ENCODE data around the gene SRRM1. TPM values are rescaled to one million over a fixed set of nuclear protein-coding genes. Genes with fewer than 3 reads are reported as not detected.

Gene SRRM1
- total and polyA plus RNA-seq, 9 of the 15 experiments (the other 6 are each of a cell fraction or from before 2014, with no cell fraction given), result 54.5 to 268 (median 115) TPM

DNA sequence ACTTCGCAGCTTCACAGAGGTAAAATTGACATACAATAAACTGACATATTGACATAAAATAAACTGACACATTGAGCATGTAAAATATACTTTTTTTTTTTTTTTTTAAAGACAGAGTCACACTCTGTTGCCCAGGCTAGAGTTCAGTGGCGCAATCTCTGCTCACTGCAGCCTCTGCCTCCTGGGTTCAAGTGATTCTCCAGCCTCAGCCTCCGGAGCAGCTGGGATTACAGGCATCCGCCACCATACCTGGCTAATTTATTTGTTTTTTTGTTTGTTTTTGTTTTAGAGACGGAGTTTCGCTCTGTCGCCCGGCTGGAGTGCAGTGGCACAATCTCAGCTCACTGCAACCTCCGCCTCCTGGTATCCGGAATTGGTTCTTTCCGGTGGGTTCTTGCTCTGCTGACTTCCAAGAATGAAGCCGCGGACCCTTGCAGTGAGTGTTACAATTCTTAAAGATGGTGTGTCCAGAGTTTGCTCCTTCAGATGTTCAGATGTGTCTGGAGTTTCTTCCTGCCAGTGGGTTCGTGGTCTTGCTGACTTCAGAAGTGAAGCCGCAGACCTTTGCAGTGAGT, 53.7 kb downstream of the SRRM1 start:
- Histone ChIP-seq H3K9me1 (ENCODE audit: control insufficient read depth, insufficient read depth, low read length) (no peaks in the 10 kb centered on the region), H3K27me3 (ENCODE audit: control insufficient read depth in 2 of 2, insufficient read depth in 2 of 2, low read length in 2 of 2) (no peaks in the 10 kb centered on the region), H3K27ac (ENCODE audit: extremely low read depth, low read depth, low read length) (no peak overlapping the region), H2AFZ (ENCODE audit: low read depth, low read length) (no peak overlapping the region), H3K9ac (ENCODE audit: insufficient read depth in 1 of 2, low read depth in 2 of 2, low read length in 2 of 2) (no peak overlapping the region), H3K4me1 (replicated peaks in 1 of 2; ENCODE audit: control insufficient read depth in 2 of 2, insufficient read depth in 2 of 2, low read length in 2 of 2) (peaks cover 16 to 26% of the 10 kb centered on the region in 2 experiments), H3K9me3 (replicated peaks; ENCODE audit: control insufficient read depth, insufficient read depth, low read depth, low read length) (no peaks in the 10 kb centered on the region), H3K4me3 (no peak overlapping the region), H3K79me2 (ENCODE audit: control insufficient read depth, insufficient read depth, low read length) (no peaks in the 10 kb centered on the region), H4K20me1 (replicated peaks; ENCODE audit: control insufficient read depth, insufficient read depth, low read length) (no peaks in the 10 kb centered on the region), H3K36me3 (ENCODE audit: control insufficient read depth, insufficient read depth, low read length) (no peaks in the 10 kb centered on the region), H3K4me2 (ENCODE audit: insufficient read depth, low read length) (no peak overlapping the region)
- CTCF ChIA-PET (ENCODE audit: low intra/inter-chr PET ratio), result no interaction called here
- 91% methylated on average over 15 of the region's 15 CpGs for WGBS (ENCODE audit: insufficient coverage, low coverage, missing lambda C conversion rate)
- intact Hi-C loops (cut with micrococcal nuclease) (no loop called here), in situ Hi-C loops (cut with MboI) (no loop called here)
- FAIRE-seq (no peak), DNase-seq (ENCODE audit: extremely low read depth in 1 of 4, low spot score in 3 of 4) (no peak), ATAC-seq (no peak)
- POLR2A ChIA-PET, result interaction anchor here (1.0 to 2.7 kb wide), 4 partner anchors 9 to 107 kb away, joined by 3 to 14 read pairs (median 6); no protein-coding TSS in a partner anchor
- TF ChIP-seq, protein P1, sequence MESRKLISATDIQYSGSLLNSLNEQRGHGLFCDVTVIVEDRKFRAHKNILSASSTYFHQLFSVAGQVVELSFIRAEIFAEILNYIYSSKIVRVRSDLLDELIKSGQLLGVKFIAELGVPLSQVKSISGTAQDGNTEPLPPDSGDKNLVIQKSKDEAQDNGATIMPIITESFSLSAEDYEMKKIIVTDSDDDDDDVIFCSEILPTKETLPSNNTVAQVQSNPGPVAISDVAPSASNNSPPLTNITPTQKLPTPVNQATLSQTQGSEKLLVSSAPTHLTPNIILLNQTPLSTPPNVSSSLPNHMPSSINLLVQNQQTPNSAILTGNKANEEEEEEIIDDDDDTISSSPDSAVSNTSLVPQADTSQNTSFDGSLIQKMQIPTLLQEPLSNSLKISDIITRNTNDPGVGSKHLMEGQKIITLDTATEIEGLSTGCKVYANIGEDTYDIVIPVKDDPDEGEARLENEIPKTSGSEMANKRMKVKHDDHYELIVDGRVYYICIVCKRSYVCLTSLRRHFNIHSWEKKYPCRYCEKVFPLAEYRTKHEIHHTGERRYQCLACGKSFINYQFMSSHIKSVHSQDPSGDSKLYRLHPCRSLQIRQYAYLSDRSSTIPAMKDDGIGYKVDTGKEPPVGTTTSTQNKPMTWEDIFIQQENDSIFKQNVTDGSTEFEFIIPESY (CRISPR knock-in tag; IDR thresholded peaks at IDR 0.05), result peak; percentile 7; the same call in 1 of the 2 replicates
- TF ChIP-seq, protein P2, sequence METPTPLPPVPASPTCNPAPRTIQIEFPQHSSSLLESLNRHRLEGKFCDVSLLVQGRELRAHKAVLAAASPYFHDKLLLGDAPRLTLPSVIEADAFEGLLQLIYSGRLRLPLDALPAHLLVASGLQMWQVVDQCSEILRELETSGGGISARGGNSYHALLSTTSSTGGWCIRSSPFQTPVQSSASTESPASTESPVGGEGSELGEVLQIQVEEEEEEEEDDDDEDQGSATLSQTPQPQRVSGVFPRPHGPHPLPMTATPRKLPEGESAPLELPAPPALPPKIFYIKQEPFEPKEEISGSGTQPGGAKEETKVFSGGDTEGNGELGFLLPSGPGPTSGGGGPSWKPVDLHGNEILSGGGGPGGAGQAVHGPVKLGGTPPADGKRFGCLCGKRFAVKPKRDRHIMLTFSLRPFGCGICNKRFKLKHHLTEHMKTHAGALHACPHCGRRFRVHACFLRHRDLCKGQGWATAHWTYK (CRISPR knock-in tag; IDR thresholded peaks at IDR 0.05), result no peak
- BruUV-seq (replicated peaks), result TSS peak; percentile 41
